Activated CD4-positive, alpha-beta T cell treated with anti-CD3 and anti-CD28 coated beads, Interleukin-10, Interleukin-2, amounts not matched to agents 100 ng/mL and 50 ng/mL, durations not matched to agents 16 hours and 8 hours (primary cell): ENCODE results near the gene TCF4.
"Not testable (repeated sequence)": the region's sequence is repeated elsewhere in the genome, so short reads cannot be mapped to it uniquely, and the experiment has no call there.

ENCODE experiments used
- DNase-seq: peaks from one replicate; pipeline ENCODE4 v3.0.0-alpha.2; 2020

The TCF4 gene

DNA sequence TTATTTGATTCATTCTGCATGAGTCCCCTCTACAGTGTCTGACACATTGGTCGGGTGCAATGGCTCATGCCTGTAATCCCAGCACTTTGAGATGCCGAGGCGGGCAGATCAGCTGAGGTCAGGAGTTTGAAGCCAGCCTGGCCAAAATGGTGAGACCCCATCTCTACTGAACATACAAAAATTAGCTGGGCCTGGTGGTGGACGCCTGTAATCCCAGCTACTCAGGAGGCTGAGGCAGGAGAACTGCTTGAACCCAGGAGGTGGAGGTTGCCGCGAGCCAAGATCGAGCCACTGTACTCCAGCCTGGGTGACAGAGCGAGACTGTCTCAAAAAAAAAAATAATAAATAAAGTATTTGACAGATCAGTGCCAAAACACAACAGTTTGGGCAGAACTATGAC lies 118.9 kb downstream of the TCF4 start:
- DNase-seq: not testable (repeated sequence)

DNA sequence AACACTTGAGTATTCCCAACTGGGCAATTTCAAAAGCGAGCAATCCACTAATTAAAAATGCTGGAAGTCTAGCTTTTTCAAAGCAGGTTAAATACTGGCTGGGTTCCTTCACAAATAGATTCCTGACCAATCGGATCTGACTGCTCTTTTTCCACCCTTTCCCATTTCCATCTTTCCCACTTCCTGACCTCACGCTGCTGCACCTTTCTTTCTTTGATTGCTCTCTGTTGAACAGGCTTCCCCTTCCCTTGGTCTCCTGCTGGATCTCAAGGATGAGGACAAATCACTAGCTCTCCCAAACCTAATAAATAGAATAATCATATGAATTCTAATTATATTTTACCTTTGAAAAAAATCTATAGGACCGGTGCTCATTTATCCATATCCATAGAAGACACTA lies 121.2 kb downstream of the TCF4 start:
- no peak for DNase-seq

DNA sequence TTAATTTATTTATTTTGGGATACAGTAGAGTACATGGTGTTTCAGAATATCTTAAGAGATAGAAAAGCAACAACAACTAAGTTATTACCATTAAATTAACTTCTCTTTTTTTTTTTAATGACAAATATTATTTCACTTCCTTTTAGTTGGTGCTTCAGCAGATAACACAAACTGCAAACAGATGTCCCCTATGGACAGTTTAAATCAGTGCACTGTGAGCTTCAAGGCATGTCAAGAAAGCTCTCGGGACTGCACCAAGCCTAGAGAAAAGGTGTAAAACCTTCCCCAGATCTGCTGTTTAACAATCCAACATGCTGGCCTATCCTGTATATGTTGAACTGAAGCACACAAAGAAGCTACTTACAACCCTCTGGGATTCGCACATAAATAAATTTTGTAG lies 122.7 kb downstream of the TCF4 start:
- DNase-seq: no peak

DNA sequence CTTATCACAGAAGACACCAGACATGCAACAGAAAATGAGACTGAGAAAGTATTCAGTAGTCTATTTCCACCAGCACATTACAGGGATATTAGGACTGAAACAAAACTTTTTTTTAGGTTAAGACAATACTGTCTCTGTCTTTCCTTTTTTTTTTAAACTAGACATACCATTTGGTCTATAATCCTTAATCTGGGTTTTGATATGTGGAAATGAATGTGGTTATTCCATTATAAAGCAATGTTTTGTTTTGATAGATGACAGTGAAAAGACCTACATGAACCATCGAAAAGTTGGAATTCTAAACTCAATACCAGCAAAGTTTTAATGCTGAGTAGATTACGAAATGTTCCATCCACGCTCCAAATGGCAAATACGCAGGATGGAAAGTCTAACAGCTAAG lies 123.4 kb downstream of the TCF4 start:
- no peak for DNase-seq

DNA sequence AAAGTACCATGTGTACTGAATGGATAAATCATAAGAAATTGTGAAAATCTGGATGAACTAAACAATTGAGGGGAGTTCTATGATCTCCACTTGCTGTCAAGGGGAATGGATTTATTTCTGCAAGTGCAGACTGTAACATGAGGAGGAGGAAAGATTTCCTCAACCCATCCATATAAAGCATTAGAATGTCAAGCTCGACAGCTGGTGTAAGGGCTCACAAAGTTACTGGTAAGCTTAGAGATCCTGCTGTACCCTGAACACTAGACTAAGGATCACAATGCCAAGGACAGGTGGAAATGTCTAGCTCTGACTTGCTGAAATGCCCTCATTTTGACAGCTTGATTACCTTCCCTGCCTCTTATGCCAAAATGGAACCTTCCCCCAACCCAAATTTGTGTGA lies 125.3 kb downstream of the TCF4 start:
- no peak for DNase-seq

DNA sequence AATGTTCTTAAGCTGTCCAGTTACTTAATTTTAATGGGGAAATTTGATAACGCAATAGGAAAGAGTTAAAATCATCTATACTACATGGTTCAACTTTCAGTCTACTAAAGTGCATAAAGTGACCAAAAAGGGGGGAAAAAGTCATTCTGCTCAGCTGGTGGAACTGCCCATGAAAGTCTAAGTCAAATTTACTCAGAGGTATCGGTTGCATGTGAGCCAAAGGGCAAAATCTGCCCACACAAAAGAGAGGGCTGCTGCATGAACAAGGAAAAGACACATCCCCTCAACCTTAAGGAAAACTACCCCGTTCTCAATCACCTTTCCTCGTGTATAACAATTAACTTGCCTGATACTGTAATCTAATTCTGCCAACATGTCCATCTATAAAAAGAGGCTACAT lies 126.1 kb downstream of the TCF4 start:
- no peak for DNase-seq

DNA sequence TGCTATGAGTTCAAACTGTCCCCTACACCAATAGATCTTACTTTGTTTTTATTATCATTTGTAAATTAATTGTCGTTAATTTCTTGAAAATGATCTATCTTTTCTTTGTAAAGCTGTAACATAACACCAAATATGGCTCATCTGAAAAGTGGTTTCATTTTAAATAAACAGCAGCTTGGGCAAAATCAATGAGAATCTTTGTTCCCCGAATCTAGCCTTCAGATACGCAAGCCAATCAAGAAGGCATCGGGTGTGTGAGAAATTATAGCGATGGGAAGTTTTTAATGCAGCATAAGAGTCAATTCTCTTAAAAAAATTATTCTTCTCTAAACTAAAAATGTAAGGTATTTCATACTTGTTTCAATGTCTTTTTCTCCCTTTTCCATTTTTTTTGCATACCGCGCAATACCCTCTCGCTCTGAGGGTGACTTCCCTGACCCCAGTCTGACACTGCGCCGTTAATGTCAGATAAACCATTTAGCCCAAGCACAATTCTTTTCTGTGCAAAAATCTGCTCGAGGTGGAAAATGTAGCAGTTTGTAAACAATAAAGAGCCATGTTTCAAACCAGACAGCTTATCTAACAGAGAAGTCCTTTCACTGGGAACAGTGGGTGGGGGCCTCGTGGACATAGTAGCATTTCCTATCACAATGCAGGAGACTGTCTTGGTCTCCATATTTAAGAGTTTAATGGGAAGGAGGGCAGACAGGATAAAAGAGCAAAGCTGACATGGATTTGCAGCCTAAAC lies 129.4 kb downstream of the TCF4 start:
- no peak for DNase-seq

DNA sequence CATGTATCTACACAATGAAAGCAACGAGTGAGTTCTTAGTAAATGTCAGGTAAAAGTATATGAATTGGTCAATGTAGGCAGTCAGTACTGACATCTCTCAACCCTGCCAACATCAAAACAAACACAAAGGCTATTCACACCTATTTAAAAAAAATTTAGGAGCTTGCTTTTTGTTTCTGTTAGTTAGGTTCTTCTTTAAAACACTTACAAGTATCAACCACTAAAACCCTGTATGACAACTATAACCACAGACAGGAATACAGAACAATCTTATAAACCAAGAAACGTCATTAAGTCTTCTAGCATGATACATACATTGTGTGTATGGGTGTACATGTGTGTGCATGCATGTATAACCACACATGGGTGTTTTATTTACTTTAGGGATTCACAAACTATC lies 131.0 kb downstream of the TCF4 start:
- DNase-seq: no peak

DNA sequence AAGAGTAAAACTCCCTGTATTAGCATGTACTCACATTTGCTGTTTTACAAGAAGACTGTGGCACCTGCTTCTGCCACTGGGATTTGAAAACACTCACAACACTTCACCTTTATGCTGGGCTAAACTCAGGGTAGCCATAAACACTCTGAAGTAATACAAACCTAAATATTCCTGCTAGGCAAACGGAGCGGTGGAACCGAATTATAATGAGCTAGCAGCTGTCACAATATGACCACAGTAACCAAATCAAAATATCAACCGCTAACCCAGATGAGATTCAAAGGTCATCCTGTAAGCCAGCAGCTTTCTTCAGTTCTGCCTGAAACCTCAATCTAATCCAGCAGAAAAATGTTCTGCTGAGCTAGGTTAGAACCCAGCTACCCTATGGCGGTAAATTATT lies 132.1 kb downstream of the TCF4 start:
- DNase-seq: no peak

DNA sequence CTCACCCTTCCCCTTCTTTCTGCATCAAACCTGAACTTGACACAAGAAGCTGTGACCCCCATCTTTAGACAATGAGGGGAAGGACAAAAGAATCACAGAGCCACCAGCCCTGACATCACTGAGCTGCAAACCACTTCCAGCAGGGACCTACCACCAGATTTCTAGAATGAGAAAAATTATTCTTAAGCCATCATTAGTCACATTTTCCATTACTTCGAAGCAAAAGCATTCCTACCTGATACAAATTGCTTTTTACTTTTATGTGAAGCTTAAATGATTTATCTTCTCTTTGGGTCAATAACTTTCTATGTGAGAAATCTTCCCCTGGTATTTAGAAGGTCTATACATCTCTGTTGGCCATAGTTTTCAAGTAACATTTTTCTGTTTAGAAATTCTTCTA lies 134.8 kb downstream of the TCF4 start:
- DNase-seq: no peak

DNA sequence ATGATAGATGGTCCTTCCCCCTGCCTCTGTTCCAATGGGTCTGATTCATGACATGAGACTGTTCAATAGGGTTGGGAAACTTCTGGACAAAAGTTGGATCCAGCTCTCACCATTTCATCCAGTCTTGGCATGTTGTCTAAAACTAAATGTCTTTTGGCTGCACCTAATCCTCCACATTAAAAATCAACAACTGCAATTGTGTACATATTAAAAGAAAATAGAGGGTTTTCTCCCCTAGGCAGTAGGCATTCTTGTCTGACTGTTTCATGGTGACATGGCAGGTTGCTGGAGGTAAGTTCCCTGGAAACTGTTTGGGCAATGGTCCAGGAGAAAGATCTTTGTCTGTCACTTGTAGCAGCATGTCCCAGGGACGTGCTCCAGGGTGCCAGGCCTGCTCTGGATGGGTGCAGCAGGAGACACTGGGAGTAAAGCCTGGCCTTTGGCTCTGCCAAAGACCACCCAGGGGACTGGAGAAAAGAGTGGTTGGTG lies 135.8 kb downstream of the TCF4 start:
- DNase-seq: no peak

DNA sequence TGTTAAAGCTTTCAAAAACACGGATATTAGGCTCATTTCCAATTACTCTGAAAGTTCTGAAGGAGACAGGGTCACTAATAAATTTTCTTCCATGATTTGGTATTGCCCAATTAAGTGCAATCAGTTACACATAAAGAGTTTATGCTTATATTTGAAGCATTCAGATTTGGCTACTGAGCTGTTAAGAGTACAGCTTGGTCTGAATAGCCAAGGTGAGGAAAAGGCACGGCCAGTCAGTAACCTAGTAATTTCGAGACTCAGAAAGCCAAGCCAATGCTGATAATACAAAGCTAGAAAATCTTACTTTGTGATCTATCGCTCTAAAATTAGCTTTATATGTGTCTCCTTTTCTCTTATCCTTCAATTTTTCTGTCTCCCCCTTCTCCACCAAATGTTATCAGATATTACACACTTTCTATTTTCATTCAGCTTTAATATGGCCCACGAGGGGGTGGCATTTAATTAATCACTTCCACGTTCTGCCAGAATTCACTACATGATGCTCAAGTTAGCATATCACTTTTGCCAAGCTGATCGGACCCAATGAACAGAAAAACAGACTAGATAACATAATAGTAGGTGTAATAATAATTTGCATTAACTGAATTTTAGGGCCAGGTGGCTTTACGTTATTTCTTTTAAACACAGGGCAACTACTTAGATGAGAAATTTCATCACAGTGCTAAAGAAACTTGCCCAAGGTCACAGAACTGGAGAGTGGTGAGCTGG lies 138.4 kb downstream of the TCF4 start:
- no peak for DNase-seq

DNA sequence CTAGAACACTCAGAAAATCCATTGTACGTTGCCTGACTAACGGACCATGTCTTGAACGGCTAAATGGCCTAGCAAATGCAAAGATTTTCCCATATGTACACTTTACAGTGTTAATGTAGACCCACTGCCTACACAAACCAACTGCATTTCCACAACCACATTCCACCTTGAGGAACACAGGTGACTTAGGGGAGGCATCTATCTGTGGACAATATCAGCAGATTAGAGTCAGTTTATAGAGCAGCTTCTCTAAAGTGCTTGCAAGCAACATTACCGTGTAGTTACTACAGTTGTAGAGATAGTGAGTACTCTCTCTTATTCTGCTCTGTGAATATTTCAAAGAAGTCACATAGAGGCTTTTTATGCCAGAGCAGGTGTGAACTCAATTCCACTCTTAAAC lies 139.6 kb downstream of the TCF4 start:
- no peak for DNase-seq

DNA sequence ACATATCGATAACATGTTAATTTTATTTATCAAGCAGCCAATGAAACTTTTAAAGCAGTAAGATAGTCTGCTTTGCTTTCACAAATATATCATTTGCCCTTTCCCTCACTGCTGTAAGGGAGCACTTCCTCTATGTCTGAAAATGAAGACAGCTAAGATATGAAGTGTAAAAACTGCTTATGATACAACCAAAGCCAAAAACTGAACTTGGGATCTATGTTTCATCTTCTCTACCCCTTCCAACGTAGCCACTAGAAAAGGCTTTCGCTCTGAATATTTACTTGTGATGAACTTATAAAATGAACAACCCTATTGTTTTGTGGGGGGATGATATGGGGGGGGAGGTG lies 140.3 kb downstream of the TCF4 start:
- no peak for DNase-seq

DNA sequence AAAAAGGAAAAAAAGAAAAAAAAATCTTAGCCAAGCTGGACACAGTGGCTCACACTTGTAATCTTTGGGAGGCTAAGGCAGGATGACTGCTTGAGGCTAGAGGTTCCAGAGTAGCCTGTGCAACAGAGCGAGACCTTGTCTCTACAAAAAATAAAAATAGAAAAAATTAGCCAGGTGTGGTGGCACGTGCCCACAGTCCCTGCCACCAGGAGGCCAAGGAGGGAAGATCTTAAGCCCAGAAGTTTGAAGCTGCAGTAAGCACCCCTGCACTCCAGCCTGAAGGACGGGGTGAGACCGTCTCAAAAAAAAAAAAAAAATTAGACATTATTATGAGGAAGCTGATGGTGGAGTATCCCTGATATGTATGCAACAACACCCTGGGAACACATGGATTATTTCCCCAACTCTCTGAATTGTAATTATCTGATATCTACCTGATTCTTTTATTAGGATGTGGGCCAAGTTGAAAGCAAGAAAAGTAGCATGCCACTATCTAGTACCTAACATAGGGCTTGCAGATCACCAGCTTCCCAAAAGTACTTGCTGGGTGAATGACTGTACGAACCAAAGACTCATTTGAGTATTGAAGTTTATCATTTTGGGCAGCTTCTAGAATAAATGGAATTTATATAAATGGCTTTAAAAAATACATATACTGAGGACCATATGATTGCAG lies 140.9 kb downstream of the TCF4 start:
- no peak for DNase-seq

DNA sequence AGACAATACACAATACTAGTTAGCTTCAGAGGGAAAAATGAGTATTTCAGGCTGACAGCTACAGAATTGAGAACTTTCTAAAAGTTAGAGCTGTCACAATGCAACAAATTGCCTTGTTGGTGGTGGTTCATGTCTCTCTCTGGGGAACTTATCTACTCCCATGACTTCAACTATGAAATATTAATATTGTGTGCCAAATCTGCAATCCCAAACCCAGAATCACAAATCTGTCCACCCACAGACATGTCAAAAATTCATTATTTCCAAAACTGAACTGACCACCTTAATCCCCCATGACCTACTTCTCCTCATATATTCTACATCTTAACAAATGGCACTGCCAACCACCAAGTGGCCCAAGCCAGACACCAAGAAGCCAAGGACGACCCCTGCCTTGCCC lies 143.5 kb downstream of the TCF4 start:
- DNase-seq: no peak

DNA sequence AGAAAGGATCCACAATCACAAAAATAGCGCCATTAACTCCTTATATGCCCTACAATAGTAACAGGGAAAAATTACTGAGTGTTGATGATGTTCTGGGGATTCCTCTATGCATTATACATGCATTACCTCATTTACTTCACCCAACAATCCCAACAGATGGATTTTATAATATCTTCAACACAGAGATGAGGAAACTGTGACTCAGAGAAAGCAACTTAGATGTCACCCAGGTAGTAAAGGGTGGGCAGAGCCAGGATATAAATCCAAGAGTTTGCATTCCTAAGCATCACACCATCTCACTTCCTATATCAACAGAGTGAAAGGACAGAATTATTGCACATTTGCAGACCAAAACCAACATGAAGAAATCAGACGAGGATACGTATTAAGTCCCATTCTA lies 144.2 kb downstream of the TCF4 start:
- no peak for DNase-seq

DNA sequence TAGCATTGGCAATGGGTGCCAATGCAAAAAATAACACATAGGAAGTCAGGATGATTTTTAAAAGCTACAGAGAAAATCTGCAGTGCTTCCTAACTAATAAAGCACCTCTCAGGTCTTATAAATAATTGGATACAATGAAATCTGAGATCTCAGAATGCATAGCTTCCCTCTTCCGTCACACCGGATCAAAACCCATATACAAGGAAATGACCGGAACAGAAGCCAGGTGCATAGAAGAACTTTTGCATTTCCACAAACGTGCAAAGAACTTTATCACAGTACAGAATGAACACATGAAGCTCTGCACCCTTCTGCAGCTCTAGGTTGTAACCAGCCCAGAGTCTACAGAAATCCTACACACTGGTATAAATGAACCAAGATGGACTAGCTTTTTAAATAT lies 145.4 kb downstream of the TCF4 start:
- no peak for DNase-seq

DNA sequence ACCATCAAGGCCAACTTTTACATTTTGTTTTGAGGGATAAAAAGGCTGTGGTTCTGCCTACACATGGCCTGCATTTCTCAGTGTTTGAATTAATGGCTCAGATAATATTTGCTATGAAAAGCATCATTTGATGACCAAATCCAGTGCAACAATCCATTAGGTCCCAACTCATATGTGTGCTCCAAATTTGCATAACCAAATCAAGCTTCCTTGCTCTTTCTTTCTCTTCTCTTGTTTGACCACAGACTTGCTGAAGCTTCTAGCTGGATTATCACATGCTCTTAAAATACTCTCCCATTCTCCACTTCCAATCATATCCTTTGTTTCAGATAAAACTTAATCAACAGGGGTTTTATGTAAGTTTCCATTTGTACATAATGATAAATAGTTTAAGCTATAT lies 147.0 kb downstream of the TCF4 start:
- DNase-seq: no peak

DNA sequence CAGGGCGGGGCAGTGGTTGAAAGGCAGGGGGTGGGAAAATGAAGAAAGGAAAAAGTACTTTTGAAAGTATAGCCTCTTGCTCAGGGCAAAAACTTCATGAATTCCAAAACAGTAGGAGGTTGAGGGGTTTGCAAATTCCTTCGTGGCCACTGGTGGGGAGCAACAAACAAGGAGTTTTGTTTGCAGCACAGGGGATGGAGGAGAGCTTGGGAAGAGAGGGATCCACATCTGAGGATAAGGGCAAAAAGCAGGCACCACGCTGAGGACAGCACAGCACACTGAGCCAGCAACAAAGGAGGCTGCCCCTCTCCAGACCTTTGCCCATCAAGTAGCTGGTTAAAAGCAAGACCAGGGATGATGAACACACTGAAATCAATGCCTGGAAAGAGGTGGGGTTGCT lies 148.9 kb downstream of the TCF4 start:
- no peak for DNase-seq

DNA sequence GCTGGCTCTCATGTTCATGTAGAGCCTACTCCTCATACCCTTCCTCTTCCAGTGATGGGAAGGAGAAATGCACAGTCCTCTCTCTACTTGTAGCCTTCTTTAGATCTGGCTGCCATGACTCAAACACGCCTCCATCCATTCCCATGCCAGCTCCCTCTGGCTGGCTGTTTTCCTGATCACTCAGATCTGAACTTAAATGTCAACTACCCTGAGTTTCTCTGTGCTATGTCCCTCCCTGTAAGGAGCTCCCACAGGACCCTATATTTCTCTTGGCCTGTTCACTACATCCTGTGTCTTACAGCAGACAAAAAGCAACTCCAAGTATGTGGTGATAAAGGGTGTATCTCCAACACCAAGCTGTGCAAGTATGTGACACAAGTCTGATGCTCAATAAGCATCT lies 152.4 kb downstream of the TCF4 start:
- DNase-seq: no peak

DNA sequence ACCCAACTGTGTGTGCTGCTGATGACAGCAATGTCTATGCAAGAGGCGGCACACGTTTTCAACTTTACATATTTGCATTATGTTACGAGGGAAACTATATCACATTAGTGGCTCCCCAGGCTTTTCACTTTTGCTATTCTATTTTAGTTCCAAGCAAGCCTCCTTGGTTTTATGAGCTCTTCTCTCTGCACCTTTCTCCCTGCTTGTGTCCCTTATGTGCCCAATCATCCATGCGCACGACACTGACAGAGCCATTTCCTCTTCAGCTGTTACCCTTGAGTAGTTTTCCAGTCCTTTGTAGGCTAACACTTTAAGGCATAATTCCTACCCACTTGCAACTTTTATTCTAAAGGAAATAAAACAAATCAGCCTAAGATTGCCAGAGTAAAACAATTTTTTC lies 154.3 kb downstream of the TCF4 start:
- no peak for DNase-seq

DNA sequence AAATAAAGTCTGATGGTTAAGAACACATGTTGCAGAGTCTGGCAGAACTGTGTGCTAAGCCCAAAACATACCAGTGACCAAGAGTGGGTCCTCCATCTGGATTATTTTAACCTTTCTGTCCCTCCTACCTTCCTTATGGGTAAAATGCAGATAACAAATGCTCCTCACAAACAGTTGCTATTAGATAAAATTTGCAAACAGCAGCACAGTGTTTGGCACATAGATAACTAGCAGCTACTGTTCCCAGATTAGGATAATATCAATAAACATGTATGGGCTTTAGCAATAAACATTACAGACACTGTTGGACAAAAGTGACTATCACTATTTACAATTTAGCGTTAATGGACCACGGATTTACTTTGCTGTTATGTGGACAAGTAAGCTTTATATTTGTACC lies 154.9 kb downstream of the TCF4 start:
- no peak for DNase-seq

DNA sequence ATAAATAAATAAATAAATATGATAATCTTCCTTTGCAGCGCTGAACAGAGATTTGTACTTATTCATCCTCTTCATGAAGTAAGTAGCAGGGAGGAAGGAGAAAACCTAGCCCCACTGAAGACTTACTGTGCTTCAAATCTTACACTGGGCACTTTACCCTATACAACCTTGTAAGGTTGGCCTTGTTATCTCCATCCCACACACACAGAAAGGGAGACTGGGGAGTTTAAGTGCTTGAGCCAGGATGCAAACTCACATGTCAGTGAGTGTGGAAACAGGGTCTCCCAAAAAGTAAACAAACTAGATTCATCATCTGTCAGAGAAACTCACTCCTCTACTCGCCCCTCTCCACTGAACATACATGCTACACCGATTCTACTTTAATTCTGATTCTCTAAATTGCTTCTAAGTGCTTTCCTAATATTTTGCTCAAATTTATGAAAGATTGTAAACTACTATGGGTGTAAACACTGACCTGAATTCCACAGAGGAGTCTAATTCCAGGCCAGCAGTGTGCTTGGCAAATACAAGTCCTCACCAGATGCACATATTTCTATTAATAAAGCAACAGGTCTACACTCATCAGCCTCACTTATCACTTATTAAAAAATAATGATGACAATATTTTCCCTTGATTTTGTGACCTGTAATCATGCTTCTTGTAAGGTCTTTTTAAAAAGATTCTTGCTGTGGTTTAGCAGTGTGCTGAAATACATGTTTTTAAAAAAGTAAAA lies 155.5 kb downstream of the TCF4 start:
- DNase-seq: no peak
